Vagina (tissue), 2 donors: Measurements from ENCODE around the gene GGCX.

Experiments
- CTCF ChIP-seq, 3 experiments: fragments of 450-650 bp in 2 of 3; fragments of 200-600 bp in 1 of 3; sonication (generic) in 1 of 3; IDR thresholded peaks; one replicate each; pipeline ENCODE4 v1.5.1; 2017 to 2019; ENCODE audit warnings: antibody characterized with exemption in 3 of 3, mild to moderate bottlenecking in 2 of 3, moderate library complexity in 2 of 3
- POLR2A ChIP-seq, 2 donors: fragments of 450-650 bp; IDR thresholded peaks; one replicate each; pipeline ENCODE4 v1.6.1; 2017; ENCODE audit warnings: antibody characterized with exemption in 2 of 2, mild to moderate bottlenecking in 2 of 2, moderate library complexity in 2 of 2

GRCh38 chr2:85607268-85608215 is 46.2 kb upstream of the GGCX start:
- TF ChIP-seq POLR2A (IDR thresholded peaks at IDR 0.05) = no peak
- no peak for TF ChIP-seq CTCF (IDR thresholded peaks at IDR 0.05)
